Inferior parietal cortex (tissue), 1 donor: ENCODE measurements around the gene RPL37A.
A peak's percentile ranks its signal among the peaks of the same experiment; 100 is the strongest.

Source experiments
- DNase-seq: peaks from one replicate; pipeline ENCODE4 v3.0.0-alpha.2; 2016; ENCODE audit errors: extremely low spot score

RPL37A gene

DNA sequence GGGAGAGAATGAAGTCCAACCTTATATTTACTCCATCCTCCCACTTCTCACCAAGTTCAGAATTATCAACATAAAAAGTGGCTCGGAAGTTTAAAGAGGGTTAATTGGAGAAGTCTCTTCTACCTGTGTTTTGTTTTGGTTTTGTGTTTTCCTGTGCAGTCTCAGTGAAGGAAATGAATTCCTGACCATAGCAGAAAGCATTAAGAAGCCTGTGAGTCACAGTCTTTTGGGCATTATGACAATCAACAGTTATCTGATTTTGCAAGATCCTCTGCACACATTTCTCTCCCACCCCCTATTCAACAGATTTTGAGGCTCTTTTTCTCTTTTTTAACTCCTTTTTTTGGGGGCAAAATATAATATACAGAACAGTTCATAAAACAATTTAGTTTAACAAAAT lies 8.6 kb upstream of the RPL37A start:
- no peak for DNase-seq

DNA sequence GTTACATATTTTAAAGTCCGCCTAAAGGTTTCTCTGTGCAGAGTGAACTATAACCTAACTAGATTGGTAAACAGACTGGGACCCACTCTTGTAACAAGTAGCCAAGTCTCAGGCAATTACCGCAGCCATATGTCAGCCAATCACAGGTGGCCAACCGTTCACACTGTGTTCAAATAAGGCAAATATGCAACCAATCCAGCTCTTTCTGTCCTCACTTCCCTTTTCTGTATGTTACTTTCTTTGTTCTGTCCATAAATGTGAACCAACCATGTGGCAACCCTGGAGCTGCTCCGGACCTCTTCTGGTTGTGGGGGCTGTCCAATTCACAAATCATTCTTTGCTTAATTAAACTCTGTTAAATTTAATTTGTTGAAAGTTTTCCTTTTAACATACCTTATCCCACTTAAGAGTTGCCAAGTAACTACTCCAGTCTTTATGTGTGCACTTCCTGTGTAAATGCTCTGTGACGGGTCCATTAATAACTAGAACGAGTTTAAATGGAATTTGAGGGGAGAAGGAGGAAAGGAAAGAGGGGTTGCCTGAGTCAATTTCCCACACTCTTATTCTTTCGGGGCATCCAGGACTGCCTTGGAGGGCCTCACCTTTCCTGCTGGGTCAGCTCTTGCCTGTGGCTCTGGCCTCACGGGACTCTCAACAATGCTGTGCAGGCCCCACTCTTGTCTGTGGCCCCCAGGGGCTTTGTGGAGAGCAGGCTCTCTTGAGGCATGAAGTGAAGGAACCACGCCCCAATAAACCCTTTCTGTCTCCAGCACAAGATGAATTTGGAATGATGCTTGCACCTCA lies 6.6 kb upstream of the RPL37A start:
- no peak for DNase-seq

DNA sequence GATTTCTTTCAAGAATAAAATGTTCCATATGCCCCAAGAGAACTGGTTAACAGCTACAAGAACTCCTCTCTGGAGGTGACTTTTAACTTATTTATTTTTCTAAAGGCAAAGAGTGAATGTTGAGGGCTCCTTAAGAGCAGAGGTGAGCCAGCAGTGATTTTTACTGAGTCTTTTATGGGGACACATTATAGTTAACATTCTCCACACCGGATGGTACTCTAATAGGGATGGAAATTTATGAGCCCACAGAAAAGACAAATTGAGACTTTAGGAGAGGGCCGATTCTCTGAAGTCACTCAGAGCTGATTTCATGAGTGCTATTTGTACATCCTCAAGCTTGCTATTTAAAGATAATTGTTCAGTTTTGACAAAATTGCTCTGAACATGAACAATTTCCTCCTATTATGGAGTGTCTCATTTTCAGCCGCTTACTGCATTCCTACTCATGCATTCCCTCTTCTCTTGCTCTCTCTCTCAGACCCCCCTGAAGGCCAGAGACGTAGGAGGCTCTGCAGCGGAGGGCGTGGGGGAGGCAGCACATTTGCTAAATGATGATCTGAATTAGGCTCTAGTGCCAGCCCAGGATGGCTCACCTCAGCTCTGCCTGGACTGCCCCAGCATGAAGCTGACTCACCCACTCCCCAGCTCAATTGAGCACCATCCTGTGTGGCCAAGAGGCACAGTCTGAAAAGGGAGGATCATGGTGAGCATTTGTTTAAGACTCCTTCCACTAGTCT lies 5.9 kb upstream of the RPL37A start:
- DNase-seq, result no peak

DNA sequence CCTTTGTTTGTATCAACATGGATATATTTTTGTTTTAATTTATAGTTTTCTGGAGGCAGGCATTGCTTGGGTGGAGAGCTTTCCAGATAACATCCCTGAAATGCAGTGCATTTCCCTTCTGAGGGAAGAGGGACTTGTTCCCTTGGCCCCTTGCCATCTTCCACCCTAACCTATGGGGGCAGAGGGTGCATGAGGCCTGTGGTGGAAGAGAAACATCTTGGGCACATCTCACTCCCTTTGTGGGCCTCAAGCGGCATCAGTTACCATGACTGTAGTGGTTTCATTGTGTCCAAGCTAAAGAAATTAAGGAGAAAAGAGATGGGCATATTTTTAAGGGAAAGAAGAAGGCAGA lies 5.3 kb upstream of the RPL37A start:
- DNase-seq, result no peak

DNA sequence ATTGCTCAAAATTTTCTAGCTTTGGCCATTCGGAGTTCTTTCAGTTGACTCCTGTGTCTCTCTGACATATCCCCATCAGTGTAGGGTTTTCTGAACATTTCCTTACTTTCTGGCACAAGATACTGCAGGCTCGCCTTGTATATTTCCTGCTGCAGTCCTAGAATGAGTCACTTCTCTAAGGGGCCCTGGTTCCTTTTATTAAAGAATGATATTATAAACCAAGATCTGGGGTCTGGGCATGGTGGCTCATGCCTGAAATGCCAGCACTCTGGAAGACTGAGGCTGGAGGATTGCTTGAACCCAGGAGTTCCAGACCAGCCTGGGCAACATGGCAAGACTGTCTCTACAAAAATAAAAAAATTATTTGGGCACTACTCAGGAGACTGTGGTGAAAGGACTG lies 3.0 kb upstream of the RPL37A start:
- no peak for DNase-seq

DNA sequence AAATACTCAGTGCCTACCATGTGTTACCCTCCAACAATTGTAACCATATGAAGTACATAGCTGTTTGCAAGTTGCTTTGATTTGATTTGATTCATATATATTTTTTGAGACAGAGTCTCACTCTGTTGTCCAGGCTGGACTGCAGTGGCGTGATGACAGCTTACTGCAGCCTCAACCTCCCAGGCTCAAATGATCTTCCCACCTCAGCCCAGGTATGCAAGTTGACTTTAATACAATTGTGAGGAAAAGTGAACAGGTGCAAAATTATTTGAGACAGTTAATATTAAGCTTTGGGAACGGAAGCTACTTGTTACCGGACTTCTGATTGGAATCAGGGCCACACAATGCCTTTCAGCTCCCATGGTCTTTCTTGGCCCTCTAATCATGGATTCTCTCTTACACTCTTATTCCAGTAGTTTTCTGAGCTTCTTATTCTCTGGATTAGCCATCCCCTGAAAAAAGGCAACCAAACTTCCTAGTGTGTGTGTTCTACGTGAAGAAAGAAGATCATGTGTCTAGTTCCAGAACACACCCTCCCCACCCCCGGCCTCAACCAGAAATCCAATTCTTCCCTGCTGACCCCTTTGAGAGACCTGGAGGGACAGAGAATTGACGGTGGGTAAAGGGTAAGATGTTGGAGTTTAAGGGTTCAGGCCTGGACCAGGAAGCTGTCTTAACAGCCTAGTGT lies 1.1 kb upstream of the RPL37A start:
- no peak for DNase-seq

DNA sequence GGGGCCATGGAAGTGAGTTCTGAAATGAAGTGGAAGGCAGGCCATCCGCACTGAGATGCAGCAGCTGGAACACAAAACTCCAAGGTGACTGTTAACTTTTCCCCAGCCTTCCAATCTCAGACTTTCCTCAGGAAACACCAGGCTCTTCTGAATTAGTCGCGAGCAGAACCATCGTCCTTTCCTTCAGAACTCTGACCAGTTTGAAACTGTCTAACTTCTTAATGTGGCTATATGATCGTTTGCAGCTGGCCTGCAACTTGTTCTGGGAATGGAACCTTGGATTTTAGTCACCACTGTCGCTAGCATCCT lies 620 bp upstream of the RPL37A start:
- DNase-seq, result no peak

DNA sequence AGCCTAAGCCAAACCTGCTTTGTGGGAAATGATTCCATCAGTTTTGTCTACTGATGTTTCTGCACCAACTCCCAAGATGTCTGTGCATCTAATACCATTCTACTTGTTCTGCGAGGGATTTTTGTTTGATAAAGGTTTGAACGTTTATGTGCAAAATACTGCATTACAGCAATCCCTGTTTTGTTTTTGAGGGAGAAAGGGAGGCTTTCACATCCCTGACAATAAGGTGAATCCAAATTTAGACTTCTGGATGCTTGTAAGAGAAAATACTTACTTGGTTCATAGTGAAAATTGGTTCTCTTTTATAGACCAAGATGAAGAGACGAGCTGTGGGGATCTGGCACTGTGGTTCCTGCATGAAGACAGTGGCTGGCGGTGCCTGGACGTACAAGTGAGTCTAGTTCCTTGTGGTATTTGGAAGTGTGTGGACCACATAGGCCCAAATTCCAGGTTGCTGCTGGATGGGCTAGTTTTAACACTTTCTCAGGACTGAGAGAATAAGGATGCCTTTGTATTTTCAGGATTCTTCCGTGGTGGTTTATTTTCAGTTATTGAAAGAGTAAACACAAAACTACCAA lies 1.1 kb downstream of the RPL37A start:
- DNase-seq, result no peak

DNA sequence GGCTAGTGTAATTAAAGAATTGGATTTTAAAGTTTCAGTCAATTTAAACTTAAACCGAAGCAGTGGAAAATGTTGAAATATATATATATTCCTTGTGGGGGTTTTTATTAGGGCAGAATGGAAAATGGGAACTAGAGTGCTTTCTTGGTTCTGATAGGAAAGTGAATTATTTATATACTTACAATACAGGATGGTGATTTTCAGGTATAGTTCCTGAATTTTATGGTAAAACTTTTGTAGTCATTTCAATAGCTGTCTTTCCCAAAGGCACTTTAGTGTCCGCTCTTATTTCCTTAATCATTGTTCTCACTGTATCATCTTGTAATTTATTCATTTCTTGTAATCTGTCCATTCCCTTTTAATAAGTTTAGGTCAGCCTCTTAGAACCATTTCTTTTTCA lies 1.9 kb downstream of the RPL37A start:
- no peak for DNase-seq

DNA sequence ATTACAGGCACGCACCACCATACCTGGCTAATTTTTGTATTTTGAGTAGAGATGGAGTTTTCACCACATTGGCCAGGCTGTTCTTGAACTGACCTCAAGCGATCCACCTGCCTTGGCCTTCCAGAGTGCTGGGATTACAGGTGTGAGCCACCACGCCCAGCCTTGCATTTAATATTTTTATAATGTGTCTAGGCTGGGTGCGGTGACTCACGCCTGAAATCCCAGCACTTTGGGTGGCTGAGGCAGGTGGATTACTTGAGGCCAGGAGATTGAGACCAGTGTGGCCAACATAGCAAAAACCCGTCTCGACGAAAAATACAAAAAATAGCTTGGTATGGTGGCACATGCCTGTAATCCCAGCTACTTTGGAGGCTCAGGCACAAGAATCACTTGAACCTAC lies 3.2 kb downstream of the RPL37A start:
- no peak for DNase-seq

DNA sequence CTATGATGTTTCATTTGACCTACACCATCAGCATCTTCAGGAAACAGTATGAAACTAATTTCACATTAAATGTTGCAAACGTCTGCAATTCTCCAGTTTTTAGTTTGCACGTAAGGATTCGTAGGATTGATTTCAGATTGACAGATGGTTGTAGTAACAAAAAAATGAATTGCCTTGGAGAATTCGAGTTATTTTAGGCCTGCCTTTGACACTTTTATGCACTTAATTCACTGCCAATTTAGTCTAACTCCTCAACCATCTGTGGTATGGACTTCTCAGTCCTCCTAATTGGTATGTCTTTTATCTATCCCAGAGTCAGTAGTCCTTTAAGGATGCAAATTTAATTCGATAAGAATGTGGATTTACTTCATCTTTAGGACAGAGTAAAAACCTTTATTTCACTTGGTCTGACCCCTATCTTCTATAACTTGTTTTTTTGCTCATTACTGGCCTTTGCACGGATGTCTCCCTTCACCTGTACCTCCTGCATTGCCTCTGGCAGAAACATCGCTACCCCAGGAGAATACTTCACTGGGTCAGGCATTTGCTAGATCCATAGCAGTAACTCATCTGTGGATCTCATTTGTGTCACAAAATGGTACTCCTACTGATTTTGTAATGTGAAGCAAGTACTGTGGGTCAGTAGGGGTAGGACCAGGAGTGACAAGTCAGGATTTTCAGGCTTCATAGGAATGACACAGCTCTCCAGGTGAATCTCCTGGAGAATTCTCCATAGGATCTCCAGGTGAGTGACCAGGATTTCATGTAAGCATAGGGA lies 3.9 kb downstream of the RPL37A start:
- no peak for DNase-seq

DNA sequence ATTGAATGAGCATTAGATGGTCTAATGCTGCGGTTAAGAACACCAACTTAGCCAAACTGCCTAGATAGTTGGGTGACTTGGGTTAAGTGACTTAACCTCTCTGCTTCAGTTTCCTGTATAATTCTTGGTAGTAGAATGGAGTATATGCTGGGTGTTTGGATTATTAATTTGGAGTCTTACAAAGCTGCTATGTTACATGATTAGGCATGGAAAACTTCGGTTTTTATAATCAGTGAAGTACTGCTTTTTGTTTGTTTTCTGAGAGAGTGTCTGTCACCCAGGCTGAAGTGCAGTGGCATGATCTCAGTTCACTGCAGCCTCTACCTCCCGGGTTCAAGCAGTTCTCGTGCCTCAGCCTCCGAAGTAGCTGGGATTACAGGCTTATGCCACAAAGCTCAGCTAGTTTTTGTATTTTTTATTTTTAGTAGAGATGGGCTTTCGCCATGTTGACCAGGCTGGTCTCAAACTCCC lies 4.5 kb downstream of the RPL37A start:
- DNase-seq, result no peak

DNA sequence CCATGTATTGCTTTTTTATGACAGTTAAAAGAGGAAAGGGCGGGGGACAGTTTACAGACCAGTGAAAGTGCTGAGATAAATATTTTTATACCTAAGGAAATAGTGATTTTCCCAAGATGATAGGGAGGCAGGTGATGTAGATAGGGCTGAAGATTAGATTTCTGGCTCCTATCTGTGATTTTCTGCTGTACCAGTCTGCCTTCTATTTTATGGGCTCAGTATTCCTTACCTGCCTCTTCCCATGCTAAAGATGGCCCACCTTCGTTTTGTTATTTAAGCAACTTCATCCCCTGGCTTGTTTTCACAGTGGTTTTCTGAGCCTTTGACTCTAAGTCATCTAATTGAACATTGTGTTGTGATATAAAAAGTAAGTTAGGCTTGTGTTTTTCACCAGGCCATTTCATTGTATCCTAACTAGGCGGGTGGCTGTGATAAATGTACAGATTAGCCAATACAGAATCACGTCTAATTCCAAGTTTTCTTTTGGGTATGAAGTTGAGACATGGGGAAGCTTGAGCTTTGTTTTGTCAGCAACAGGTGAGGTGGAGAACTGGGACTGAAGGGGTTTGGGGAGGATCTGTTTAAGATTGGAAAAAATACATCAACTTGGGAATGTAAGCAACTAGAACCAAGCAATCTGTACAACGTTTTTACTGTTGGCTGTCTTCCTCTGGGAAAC lies 5.2 kb downstream of the RPL37A start:
- DNase-seq, result no peak

DNA sequence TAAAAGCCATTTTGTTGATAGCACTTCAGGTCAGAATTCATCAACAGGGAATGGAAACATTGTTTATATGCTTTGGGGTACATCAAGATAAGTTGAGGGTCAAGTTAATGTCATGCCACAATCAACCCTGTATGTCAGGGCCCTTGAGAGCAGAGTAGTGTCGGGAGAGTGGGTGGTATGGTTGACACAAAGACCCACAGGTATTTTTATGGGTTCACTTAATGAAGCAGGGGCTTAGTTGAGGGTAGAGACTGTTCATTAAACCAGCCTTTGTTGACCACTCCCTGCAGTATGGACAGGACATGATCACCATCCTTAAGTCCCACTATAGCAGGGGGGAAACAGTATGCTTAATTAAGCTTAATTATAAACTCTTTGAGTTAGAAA lies 5.7 kb downstream of the RPL37A start:
- DNase-seq, result no peak

DNA sequence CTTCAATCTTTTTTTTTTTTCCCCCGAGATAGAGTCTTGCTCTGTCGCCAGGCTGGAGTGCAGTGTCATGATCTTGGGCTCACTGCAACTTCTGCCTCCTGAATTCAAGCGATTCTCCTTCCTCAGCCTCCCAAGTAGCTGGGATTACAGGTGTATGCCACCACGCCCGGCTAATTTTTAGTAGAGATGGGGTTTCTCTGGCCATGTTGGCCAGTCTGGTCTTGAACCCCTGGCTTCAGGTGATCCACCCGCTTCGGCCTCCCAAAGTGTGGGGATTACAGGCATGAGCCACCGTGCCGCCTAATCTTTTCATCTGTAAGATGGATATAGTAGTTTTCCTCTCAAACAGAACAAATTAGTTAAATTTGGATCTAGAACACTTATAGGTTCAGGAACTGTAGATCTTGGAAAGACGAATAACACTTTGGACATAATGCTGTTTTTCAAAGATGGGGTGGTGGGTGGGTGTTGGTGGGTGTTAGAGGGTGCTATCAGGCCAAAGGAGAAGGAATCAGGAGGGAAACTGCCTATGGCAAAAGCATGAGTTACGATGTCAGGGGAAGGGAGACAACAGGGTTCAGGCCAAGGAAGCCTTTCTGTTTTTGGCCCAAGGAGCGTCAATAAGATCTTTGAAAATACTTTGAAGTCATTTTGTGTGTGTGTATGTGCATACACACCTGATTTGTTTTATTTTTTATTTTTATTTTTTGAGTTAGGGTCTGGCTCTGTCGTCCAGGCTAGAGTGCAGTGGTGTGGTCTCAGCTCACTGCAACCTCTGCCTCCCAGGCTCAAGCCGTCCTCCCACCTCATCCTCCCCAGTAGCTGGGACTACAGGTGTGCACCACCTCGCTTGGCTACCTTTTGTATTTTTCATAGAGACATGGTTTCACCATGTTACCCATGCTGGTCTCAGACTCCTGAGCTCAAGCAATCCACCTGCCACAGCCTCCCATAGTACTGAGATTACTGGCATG lies 6.8 kb downstream of the RPL37A start:
- DNase-seq, result no peak

DNA sequence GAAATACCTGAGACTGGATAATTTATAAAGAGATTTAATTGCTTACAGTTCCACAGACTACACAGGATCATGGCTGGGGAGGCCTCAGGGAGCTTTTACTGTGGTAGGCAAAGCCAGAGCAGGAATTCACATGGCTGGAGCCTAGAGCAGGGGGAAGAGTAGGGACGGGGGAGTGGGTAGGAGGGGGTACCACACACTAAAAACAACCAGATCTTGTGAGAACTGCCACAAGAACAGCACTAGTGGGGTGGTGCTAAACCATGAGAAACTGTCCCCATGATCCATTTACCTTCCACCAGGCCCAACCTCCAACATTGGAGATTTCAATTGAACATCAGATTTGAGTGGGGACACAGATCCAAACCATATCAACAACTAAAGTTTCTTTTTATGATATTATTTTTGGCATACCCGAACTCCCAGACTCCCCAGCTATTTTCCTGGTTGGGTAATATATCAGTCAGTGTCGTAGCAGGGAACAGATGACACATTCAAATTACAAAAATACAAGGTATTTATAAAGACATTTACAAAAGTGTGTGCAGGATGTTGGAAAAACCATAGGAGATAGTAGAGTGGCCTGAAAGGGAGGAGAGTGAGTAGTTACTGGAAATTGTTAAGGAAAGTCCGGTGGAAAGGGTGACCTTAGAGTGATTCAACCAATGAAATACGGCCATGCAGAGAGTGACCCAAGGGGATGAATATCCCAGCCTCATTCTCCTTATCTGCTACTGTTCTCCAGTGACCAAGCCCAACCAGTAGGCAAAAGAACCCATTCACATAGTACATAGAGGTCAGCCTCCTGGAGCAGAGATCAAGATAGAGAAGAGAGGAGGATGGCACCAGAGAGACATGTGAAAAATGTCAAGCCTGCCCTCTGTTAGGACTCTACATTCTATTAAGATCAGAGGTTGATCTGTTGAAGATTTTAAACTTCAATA lies 8.8 kb downstream of the RPL37A start:
- no peak for DNase-seq

DNA sequence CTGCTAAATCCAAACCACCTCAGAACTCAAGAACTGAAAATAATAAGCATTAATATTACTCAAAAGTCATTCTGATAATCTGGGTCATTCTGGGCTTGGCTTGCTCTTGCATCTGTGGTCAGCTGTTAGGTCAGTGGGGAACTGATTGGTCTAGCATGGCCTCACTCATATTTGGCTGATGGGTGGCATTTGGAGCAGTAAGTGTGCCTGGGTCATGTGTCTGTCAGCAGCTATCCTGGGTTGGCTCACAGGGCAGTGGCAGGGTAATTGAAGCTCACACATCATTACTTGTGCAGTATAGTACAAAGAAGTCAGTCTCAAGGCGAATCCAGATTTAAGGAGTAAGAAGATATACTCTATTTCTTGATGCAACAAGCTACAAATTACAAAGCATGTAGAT lies 9.6 kb downstream of the RPL37A start:
- no peak for DNase-seq

DNA sequence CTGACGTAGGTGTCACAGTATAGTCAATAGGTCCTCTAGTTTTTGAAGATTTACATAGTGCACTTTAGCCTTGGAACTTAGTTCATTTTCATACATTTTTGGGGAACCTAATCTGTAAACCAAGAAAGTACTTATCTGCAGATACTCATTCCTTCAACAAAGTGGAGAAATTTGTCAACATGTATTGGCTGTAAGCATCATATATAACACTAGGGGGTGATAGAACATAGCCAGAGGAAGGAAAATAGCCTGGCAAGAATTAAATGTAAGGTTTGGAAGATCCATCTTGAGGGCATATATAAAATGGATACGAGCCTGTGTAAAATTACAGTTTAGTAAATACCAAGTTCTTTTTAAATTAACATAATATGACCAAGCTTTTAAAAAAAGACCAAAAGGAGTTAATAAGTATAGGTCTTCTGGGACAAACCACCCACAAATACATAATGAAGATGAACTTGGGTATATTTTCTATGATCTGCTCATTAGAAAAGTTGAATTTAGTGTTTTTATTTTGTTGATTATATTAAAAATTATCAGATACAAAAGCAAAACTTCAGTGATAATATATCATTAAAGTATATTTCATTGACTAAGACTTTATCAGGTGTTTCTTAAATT lies 18.2 kb downstream of the RPL37A start:
- peak; percentile 69 for DNase-seq
